H9 (cell line): ENCODE data around the gene KL. TPM values are rescaled to one million over a fixed set of nuclear protein-coding genes. Genes with fewer than 3 reads are reported as not detected.

ENCODE experiments used
- DNase-seq: peaks from one replicate; pipeline ENCODE4 v3.0.0-alpha.2; 2017
- H2AFZ ChIP-seq: one replicate; pipeline ENCODE4 v1.6.1; 2013; ENCODE audit warnings: mild to moderate bottlenecking, low read length, control low read depth, moderate library complexity
- H2AK5ac ChIP-seq: 2 replicates; pipeline ENCODE4 v1.6.1; 2013; ENCODE audit warnings: low read length, control low read depth, mixed read lengths; ENCODE audit not compliant: insufficient read length
- H2BK120ac ChIP-seq: one replicate; pipeline ENCODE4 v1.6.1; 2013; ENCODE audit warnings: low read depth, mild to moderate bottlenecking, low read length, control low read depth, inconsistent platforms; ENCODE audit not compliant: poor library complexity, severe bottlenecking
- H2BK12ac ChIP-seq: 2 replicates; pipeline ENCODE4 v1.6.1; 2013; ENCODE audit warnings: low read length, control low read depth, mixed read lengths, low read depth; ENCODE audit not compliant: insufficient read length
- H2BK15ac ChIP-seq: 2 replicates; pipeline ENCODE4 v1.6.1; 2013; ENCODE audit warnings: low read depth, low read length, control low read depth
- H2BK20ac ChIP-seq: one replicate; pipeline ENCODE4 v1.6.1; 2013; ENCODE audit warnings: low read depth, mild to moderate bottlenecking, low read length, control low read depth, inconsistent platforms; ENCODE audit not compliant: poor library complexity, severe bottlenecking
- H2BK5ac ChIP-seq: 2 replicates; pipeline ENCODE4 v1.6.1; 2013; ENCODE audit warnings: low read length, control low read depth, mixed read lengths; ENCODE audit not compliant: insufficient read length
- H3K14ac ChIP-seq: 2 replicates; pipeline ENCODE4 v1.6.1; 2013; ENCODE audit warnings: low read length, control low read depth; ENCODE audit not compliant: insufficient read depth
- H3K18ac ChIP-seq: 2 replicates; pipeline ENCODE4 v1.6.1; 2013; ENCODE audit warnings: low read depth, mild to moderate bottlenecking, mixed read lengths, low read length, control low read depth; ENCODE audit not compliant: insufficient read length
- H3K23ac ChIP-seq: 2 replicates; pipeline ENCODE4 v1.6.1; 2013; ENCODE audit warnings: low read length, control low read depth, mixed read lengths, low read depth; ENCODE audit not compliant: insufficient read length
- H3K23me2 ChIP-seq: 2 replicates; pipeline ENCODE4 v1.6.1; 2013; ENCODE audit warnings: low read depth, mild to moderate bottlenecking, mixed read lengths, low read length, control low read depth; ENCODE audit not compliant: insufficient read length, poor library complexity, severe bottlenecking
- H3K27ac ChIP-seq: 2 replicates; pipeline ENCODE4 v1.5.1; 2013; ENCODE audit warnings: low read length, control low read depth, mixed read lengths, low read depth; ENCODE audit not compliant: insufficient read length
- H3K27me3 ChIP-seq: 2 replicates; pipeline ENCODE4 v1.6.1; 2013; ENCODE audit warnings: low read length, control low read depth, inconsistent platforms; ENCODE audit not compliant: insufficient read depth
- H3K4ac ChIP-seq: 2 replicates; pipeline ENCODE4 v1.6.1; 2013; ENCODE audit warnings: low read depth, mild to moderate bottlenecking, control low read depth, inconsistent platforms, low read length, moderate library complexity
- H3K4me1 ChIP-seq: 2 replicates; pipeline ENCODE4 v1.6.1; 2013; ENCODE audit warnings: low read length, control low read depth, inconsistent platforms; ENCODE audit not compliant: insufficient read depth
- H3K4me2 ChIP-seq: 2 replicates; pipeline ENCODE4 v1.6.1; 2013; ENCODE audit warnings: low read length, control low read depth, mixed read lengths; ENCODE audit not compliant: insufficient read length, insufficient read depth
- H3K56ac ChIP-seq: 2 replicates; pipeline ENCODE4 v1.6.1; 2013; ENCODE audit warnings: low read depth, mild to moderate bottlenecking, mixed read lengths, low read length, control low read depth; ENCODE audit not compliant: insufficient read length
- H3K79me1 ChIP-seq: 2 replicates; pipeline ENCODE4 v1.6.1; 2013; ENCODE audit warnings: low read depth, mild to moderate bottlenecking, moderate library complexity, low read length, control low read depth, inconsistent platforms; ENCODE audit not compliant: insufficient read depth, poor library complexity, severe bottlenecking
- H3K79me2 ChIP-seq: 2 replicates; pipeline ENCODE4 v1.6.1; 2013; ENCODE audit warnings: low read length, control low read depth, inconsistent platforms; ENCODE audit not compliant: insufficient read depth
- H3K9ac ChIP-seq: 2 replicates; pipeline ENCODE4 v1.6.1; 2013; ENCODE audit warnings: low read length, control low read depth, mixed read lengths; ENCODE audit not compliant: insufficient read length; ENCODE audit errors: extremely low read depth
- H3K9me3 ChIP-seq: one replicate; pipeline ENCODE4 v1.6.1; 2013; ENCODE audit warnings: low read depth, low read length, inconsistent platforms; ENCODE audit not compliant: control insufficient read depth
- H3T11ph ChIP-seq: one replicate; pipeline ENCODE4 v1.6.1; 2013; ENCODE audit warnings: mild to moderate bottlenecking, low read length, control low read depth, inconsistent platforms
- H4K20me1 ChIP-seq: one replicate; pipeline ENCODE4 v1.6.1; 2013; ENCODE audit not compliant: control insufficient read depth, insufficient read length, insufficient read depth
- H4K5ac ChIP-seq: 2 replicates; pipeline ENCODE4 v1.6.1; 2013; ENCODE audit warnings: low read depth, mild to moderate bottlenecking, mixed read lengths, low read length, control low read depth; ENCODE audit not compliant: insufficient read length
- H4K8ac ChIP-seq: replicated peaks from 2 replicates; pipeline ENCODE4 v1.6.1; 2013; ENCODE audit warnings: low read length, control low read depth, mixed read lengths, low read depth; ENCODE audit not compliant: insufficient read length
- H4K91ac ChIP-seq: 2 replicates; pipeline ENCODE4 v1.6.1; 2013; ENCODE audit warnings: low read depth, mild to moderate bottlenecking, moderate library complexity, mixed read lengths, low read length, control low read depth; ENCODE audit not compliant: insufficient read length
- H3K27ac Mint-ChIP-seq, 3 experiments: 2 replicates in 2 of 3; 3 replicates in 1 of 3; pipeline ENCODE4 v1.8.0; 2020 to 2021; ENCODE audit warnings: mixed read lengths in 3 of 3, mild to moderate bottlenecking in 1 of 3, moderate library complexity in 1 of 3
- H3K27me3 Mint-ChIP-seq: 2 replicates; pipeline ENCODE4 v1.8.0; 2021; ENCODE audit warnings: low read depth, mild to moderate bottlenecking, moderate library complexity, mixed read lengths
- H3K36me3 Mint-ChIP-seq, 3 experiments: 2 replicates in 2 of 3; 3 replicates in 1 of 3; pipeline ENCODE4 v1.8.0; 2020 to 2021; ENCODE audit warnings: low read depth in 3 of 3, mixed read lengths in 3 of 3; ENCODE audit not compliant: insufficient read depth in 1 of 3
- H3K4me1 Mint-ChIP-seq, 2 experiments: 2 replicates each; pipeline ENCODE4 v1.8.0; 2020; ENCODE audit warnings: mixed read lengths in 2 of 2
- H3K4me3 Mint-ChIP-seq, 2 experiments: 2 replicates in 1 of 2; 3 replicates in 1 of 2; pipeline ENCODE4 v1.8.0; 2020 to 2021; ENCODE audit warnings: mild to moderate bottlenecking in 2 of 2, mixed read lengths in 2 of 2, moderate library complexity in 1 of 2
- H3K9me3 Mint-ChIP-seq, 2 experiments: 2 replicates in 1 of 2; 3 replicates in 1 of 2; pipeline ENCODE4 v1.8.0; 2020; ENCODE audit warnings: mild to moderate bottlenecking in 2 of 2, mixed read lengths in 2 of 2, moderate library complexity in 1 of 2
- CTCF ChIP-seq: fragments of 200-600 bp; sonication (generic); conservative IDR thresholded peaks from 3 replicates; pipeline ENCODE4 v1.8.0; 2021; ENCODE audit warnings: antibody characterized with exemption, mild to moderate bottlenecking
- WGBS: extraction: QIAGEN DNeasy Blood & Tissue Kit; methylation state at CpG from one replicate; pipeline ENCODE4 v1.1.7; 2013; ENCODE audit warnings: missing lambda C conversion rate, low lambda C conversion rate, mixed read lengths; ENCODE audit not compliant: insufficient read length; ENCODE audit errors: extremely low coverage; 5-methylcytosine and 5-hydroxymethylcytosine counted together
- total RNA-seq: library from RNA; stranded (reverse); gene quantifications from 2 replicates; pipeline ENCODE4 v1.2.1, GENCODE V29; 2021

Gene KL
- total RNA-seq, 1 experiment from 2014 or later: not detected

- no peak overlapping the region for H2BK20ac ChIP-seq
- H2BK15ac ChIP-seq: no peak overlapping the region
- Mint-ChIP-seq H3K36me3 (no peaks in the 10 kb centered on the region), H3K27me3 (no peaks in the 10 kb centered on the region), H3K4me1 (peaks cover 0 to 3% of the 10 kb centered on the region in 2 experiments; a peak in 1 of 4 replicates), H3K27ac (no peak overlapping the region), H3K9me3 (no peaks in the 10 kb centered on the region), H3K4me3 (no peak overlapping the region)
- H4K8ac ChIP-seq: no peak overlapping the region
- peak overlapping the region; percentile 61; the same call in 1 of the 2 replicates for H3K14ac ChIP-seq
- no peak overlapping the region for H3K56ac ChIP-seq
- H3T11ph ChIP-seq: no peak overlapping the region
- H3K9me3 ChIP-seq: no peaks in the 10 kb centered on the region
- no peaks in the 10 kb centered on the region for H4K20me1 ChIP-seq
- no peak overlapping the region for H4K5ac ChIP-seq
- H3K4me1 ChIP-seq: peaks cover 2% of the 10 kb centered on the region; the same call in 1 of the 2 replicates
- no peak for DNase-seq
- H2AK5ac ChIP-seq: no peak overlapping the region
- H2BK120ac ChIP-seq: no peak overlapping the region
- no peak overlapping the region for H3K4me2 ChIP-seq
- no peak overlapping the region for H3K4ac ChIP-seq
- TF ChIP-seq CTCF: no peak
- H2BK12ac ChIP-seq: no peak overlapping the region
- H3K79me1 ChIP-seq: no peaks in the 10 kb centered on the region
- H3K27ac ChIP-seq: no peak overlapping the region
- H2AFZ ChIP-seq: no peak overlapping the region
- H3K79me2 ChIP-seq: no peaks in the 10 kb centered on the region
- H3K23me2 ChIP-seq: no peaks in the 10 kb centered on the region
- H3K9ac ChIP-seq: no peak overlapping the region
- no peak overlapping the region for H2BK5ac ChIP-seq
- H4K91ac ChIP-seq: no peak overlapping the region
- peak overlapping the region; percentile 38 for H3K18ac ChIP-seq
- no peak overlapping the region for H3K23ac ChIP-seq
- 0 out of 2 replicates have a peak, but pooled peaks cover 2% of the 10 kb centered on the region for H3K27me3 ChIP-seq
- no CpG with 5 or more reads among the region's 2 CpGs for whole genome bisulfite sequencing
These were observed 99.1 kb downstream of the KL start for GRCh38 chr13:33115274-33115673.
